ENCODE results near the gene SMAD3.
"Not testable (repeated sequence)": the region's sequence is repeated elsewhere in the genome, so short reads cannot be mapped to it uniquely, and the experiment has no call there.

Gene SMAD3

GRCh38 chr15:67152429-67152828 lies 87.0 kb downstream of the SMAD3 start:
- no peak for DNase-seq (ENCODE audit: low read depth)
- H3K4me3 ChIP-seq (ENCODE audit: low read depth, low read length), result no peak overlapping the region
- no peak for TF ChIP-seq CTCF (IDR thresholded peaks at IDR 0.05; ENCODE audit: low read depth, low read length, missing control alignments)

- DNase-seq (ENCODE audit: low read depth); H3K4me3 ChIP-seq (ENCODE audit: low read depth, low read length): not testable (repeated sequence)
Measured at GRCh38 chr15:67153044-67153443, 87.6 kb downstream of the SMAD3 start.

- H3K4me3 ChIP-seq (ENCODE audit: low read depth, low read length), result no peak overlapping the region
- no peak for DNase-seq (ENCODE audit: low read depth)
- no peak for TF ChIP-seq CTCF (IDR thresholded peaks at IDR 0.05; ENCODE audit: low read depth, low read length, missing control alignments)
Measured at GRCh38 chr15:67154249-67154648, 88.8 kb downstream of the SMAD3 start.

GRCh38 chr15:67156426-67156825 lies 91.0 kb downstream of the SMAD3 start:
- no peak overlapping the region for H3K4me3 ChIP-seq (ENCODE audit: low read depth, low read length)
- no peak for DNase-seq (ENCODE audit: low read depth)
- no peak for TF ChIP-seq CTCF (IDR thresholded peaks at IDR 0.05; ENCODE audit: low read depth, low read length, missing control alignments)

GRCh38 chr15:67156834-67157233 lies 91.4 kb downstream of the SMAD3 start:
- no peak for DNase-seq (ENCODE audit: low read depth)
- no peak overlapping the region for H3K4me3 ChIP-seq (ENCODE audit: low read depth, low read length)
- TF ChIP-seq CTCF (IDR thresholded peaks at IDR 0.05; ENCODE audit: low read depth, low read length, missing control alignments), result no peak

- DNase-seq (ENCODE audit: low read depth), result no peak
- no peak for TF ChIP-seq CTCF (IDR thresholded peaks at IDR 0.05; ENCODE audit: low read depth, low read length, missing control alignments)
- H3K4me3 ChIP-seq (ENCODE audit: low read depth, low read length), result no peak overlapping the region
Measured at GRCh38 chr15:67157521-67158252, 92.3 kb downstream of the SMAD3 start.

- TF ChIP-seq CTCF (IDR thresholded peaks at IDR 0.05; ENCODE audit: low read depth, low read length, missing control alignments), result no peak
- no peak for DNase-seq (ENCODE audit: low read depth)
- H3K4me3 ChIP-seq (ENCODE audit: low read depth, low read length), result no peak overlapping the region
Measured at GRCh38 chr15:67158367-67158766, 93.0 kb downstream of the SMAD3 start.
